Thyroid gland (tissue), 4 donors: Measurements from ENCODE around the gene DGAT2. TPM values are rescaled to one million over a fixed set of nuclear protein-coding genes. Genes with fewer than 3 reads are reported as not detected.
A peak's percentile ranks its signal among the peaks of the same experiment; 100 is the strongest.

Experiments used
- DNase-seq, 2 donors: peaks; one replicate each; pipeline ENCODE4 v3.0.0-alpha.2; 2019
- H3K27ac ChIP-seq, 3 donors: fragments of 200-600 bp; sonication (generic); 1 replicate in 2 of 3; 2 replicates in 1 of 3; pipeline ENCODE4 v1.5.1; 2016 to 2019; ENCODE audit warnings: mild to moderate bottlenecking in 1 of 3, moderate library complexity in 1 of 3
- H3K27me3 ChIP-seq: fragments of 200-600 bp; sonication (generic); one replicate; pipeline ENCODE4 v1.5.1; 2019
- H3K36me3 ChIP-seq, 2 donors: fragments of 200-600 bp; sonication (generic); one replicate each; pipeline ENCODE4 v1.5.1; 2016 to 2019
- H3K4me1 ChIP-seq, 2 donors: fragments of 200-600 bp; sonication (generic); one replicate each; pipeline ENCODE4 v1.5.1; 2017 to 2019
- H3K4me3 ChIP-seq, 3 donors: fragments of 200-600 bp; sonication (generic); replicated peaks in 1 of 3; 1 replicate in 2 of 3; 2 replicates in 1 of 3; pipeline ENCODE4 v1.5.1; 2016; ENCODE audit warnings: mild to moderate bottlenecking in 1 of 3
- H3K9me3 ChIP-seq: fragments of 200-600 bp; sonication (generic); one replicate; pipeline ENCODE4 v1.5.1; 2017
- POLR2A ChIP-seq, 2 donors: fragments of 450-650 bp; IDR thresholded peaks; one replicate each; pipeline ENCODE4 v1.6.1; 2017; ENCODE audit warnings: antibody characterized with exemption in 2 of 2, mild to moderate bottlenecking in 2 of 2, moderate library complexity in 1 of 2
- WGBS, 2 donors: methylation state at CpG; one replicate each; pipeline ENCODE4 v1.1.5; 2017; 5-methylcytosine and 5-hydroxymethylcytosine counted together
- intact Hi-C: fragments of 100-400 bp; cut with DNase I; formaldehyde crosslinking; loops from one replicate; pipeline ENCODE4 v1.15.1; 2023
- total RNA-seq, 4 donors: library from RNA; depleted of rRNA; stranded (reverse); fragments of >200 nt; gene quantifications; one replicate each; pipeline ENCODE4 v1.2.3, GENCODE V29; 2016
- TF ChIP-seq, protein P1 (sequence below), 6 experiments: fragments of 200-600 bp in 3 of 6; fragments of 450-650 bp in 3 of 6; sonication (generic) in 3 of 6; IDR thresholded peaks; one replicate each; pipeline ENCODE4 v1.5.1; 2016 to 2019; ENCODE audit warnings: antibody characterized with exemption in 6 of 6, mild to moderate bottlenecking in 2 of 6, inconsistent platforms in 1 of 6, moderate library complexity in 1 of 6

Gene DGAT2
- total RNA-seq, 4 donors from 2014 or later: 9.9 to 20.7 (median 16.3) TPM

DNA sequence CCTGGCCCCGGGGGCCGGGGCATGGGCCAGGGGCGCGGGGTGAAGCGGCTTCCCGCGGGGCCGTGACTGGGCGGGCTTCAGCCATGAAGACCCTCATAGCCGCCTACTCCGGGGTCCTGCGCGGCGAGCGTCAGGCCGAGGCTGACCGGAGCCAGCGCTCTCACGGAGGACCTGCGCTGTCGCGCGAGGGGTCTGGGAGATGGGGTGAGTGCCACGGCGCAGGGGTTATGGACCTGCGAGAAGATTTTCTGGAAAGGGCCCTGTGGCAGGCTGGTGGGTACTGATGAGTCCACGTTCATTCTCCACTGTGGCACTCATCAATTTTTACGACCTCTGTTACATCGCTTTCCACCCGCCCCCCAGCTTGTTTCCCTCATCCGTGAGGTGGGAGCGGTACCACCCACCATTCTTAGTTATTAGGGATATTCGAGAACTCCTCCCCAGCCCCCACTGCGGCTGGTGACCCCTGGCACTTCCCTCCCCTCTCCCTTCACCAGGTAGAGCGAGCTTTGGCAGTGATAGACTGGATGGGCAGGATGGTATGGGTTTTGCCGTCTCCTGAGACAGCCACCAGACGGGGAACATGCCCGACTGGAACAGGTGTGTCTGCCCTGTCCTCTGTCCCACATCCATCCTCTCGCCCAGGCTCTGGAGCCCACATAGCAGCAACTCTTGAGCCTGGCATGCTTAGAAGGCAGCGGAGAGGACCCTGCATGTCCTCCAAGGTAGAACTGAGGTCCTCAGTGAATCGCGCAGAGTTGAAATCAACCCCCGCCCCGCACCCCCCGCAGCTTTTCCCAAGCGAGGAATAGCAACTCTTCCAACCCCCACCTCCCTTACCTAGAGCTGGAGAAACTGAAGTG is 562 bp downstream of the DGAT2 start:
- Histone ChIP-seq H3K4me1 (peaks cover 7 to 45% of the 10 kb centered on the region in 2 donors), H3K9me3 (no peaks in the 10 kb centered on the region), H3K36me3 (no peaks in the 10 kb centered on the region), H3K27ac (peak overlapping the region in 1 of 3 donors; percentile 44), H3K4me3 (peak overlapping the region; percentile 11 to 37 (median 19)), H3K27me3 (no peaks in the 10 kb centered on the region)
- intact Hi-C loops: loop anchor here (10.0 kb wide), 1 partner anchor 224 kb away; no protein-coding TSS in a partner anchor
- peak; percentile 14 to 15 for DNase-seq
- WGBS, 2 donors: 30 to 31% methylated on average over 14 to 24 of the region's 46 CpGs
- TF ChIP-seq POLR2A (IDR thresholded peaks at IDR 0.05): no peak
- TF ChIP-seq, protein P1, sequence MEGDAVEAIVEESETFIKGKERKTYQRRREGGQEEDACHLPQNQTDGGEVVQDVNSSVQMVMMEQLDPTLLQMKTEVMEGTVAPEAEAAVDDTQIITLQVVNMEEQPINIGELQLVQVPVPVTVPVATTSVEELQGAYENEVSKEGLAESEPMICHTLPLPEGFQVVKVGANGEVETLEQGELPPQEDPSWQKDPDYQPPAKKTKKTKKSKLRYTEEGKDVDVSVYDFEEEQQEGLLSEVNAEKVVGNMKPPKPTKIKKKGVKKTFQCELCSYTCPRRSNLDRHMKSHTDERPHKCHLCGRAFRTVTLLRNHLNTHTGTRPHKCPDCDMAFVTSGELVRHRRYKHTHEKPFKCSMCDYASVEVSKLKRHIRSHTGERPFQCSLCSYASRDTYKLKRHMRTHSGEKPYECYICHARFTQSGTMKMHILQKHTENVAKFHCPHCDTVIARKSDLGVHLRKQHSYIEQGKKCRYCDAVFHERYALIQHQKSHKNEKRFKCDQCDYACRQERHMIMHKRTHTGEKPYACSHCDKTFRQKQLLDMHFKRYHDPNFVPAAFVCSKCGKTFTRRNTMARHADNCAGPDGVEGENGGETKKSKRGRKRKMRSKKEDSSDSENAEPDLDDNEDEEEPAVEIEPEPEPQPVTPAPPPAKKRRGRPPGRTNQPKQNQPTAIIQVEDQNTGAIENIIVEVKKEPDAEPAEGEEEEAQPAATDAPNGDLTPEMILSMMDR (IDR thresholded peaks at IDR 0.05): no peak

DNA sequence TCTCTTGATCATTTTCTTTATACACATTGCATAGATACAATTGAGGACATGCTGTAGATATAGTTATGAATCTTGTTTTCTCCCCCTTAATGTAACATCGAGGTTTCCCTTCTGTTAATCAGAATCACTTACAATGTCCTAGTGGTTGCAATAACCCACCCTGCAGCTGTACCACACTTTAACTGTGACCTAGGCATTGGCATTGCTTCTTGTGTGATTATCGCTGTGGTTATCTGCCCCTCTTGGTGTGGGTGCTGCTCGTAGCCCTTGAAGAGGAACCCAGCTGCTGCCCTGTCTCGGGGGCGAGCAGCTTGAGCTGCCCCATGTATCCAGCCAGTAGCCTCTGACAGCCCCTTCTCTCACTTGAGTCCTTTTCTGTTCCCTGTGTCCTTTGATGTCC is 1.5 kb downstream of the DGAT2 start:
- Histone ChIP-seq H3K4me3 (no peak overlapping the region), H3K27ac (no peak overlapping the region), H3K27me3 (no peaks in the 10 kb centered on the region), H3K9me3 (no peaks in the 10 kb centered on the region), H3K4me1 (peaks cover 7 to 36% of the 10 kb centered on the region in 2 donors), H3K36me3 (no peaks in the 10 kb centered on the region)
- TF ChIP-seq, protein P1 (IDR thresholded peaks at IDR 0.05): no peak
- no peak for TF ChIP-seq POLR2A (IDR thresholded peaks at IDR 0.05)
- 84 to 88% methylated on average over 5 of the region's 5 CpGs for WGBS, 2 donors
- intact Hi-C loops: no loop called here
- no peak for DNase-seq

DNA sequence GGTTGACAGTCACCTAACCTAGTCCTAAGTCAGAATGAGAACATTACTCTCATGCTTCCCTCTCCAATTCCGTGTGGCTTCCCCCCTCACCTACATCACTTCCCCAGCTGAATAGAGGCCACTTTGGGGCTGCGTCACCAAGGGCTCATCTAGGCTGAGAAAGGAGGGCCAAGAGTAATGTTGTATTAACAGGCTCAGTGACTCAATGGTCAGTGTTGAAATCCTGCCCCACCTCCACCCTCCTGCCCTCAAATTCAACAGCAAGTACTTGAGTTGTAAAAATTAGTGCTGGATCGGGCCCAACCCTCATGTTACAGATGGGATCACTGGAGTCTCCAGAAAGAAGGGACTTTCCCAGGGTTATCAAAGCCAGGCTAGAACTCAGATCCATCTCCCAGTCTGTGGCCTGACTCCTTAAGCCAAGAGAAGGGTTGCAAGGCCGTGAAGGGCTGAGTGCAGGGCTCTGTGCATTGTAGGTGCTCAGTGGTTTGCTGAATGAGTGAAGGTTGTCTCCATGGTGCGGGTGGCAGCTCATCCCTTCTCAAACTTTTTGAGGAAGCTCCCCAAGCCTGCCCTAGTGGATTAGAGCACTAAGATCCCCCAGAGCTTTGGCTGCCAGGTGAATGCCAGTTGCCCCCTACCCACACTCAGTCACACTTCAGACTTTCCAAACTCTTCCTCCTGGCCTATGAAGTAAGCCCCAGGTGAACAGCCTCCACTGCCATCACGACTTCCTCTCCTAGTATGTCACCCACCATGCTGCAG is 3.2 kb downstream of the DGAT2 start:
- 57 to 62% methylated on average over 5 to 6 of the region's 6 CpGs for WGBS, 2 donors
- no peaks in the 10 kb centered on the region for H3K27me3 ChIP-seq
- H3K27ac ChIP-seq: no peak overlapping the region
- peaks cover 7 to 31% of the 10 kb centered on the region in 2 donors for H3K4me1 ChIP-seq
- peak; percentile 78 to 84 for DNase-seq
- intact Hi-C loops: no loop called here
- TF ChIP-seq, protein P1 (IDR thresholded peaks at IDR 0.05): no peak
- TF ChIP-seq POLR2A (IDR thresholded peaks at IDR 0.05): no peak
- H3K4me3 ChIP-seq: no peak overlapping the region
- no peaks in the 10 kb centered on the region for H3K9me3 ChIP-seq
- no peaks in the 10 kb centered on the region for H3K36me3 ChIP-seq

DNA sequence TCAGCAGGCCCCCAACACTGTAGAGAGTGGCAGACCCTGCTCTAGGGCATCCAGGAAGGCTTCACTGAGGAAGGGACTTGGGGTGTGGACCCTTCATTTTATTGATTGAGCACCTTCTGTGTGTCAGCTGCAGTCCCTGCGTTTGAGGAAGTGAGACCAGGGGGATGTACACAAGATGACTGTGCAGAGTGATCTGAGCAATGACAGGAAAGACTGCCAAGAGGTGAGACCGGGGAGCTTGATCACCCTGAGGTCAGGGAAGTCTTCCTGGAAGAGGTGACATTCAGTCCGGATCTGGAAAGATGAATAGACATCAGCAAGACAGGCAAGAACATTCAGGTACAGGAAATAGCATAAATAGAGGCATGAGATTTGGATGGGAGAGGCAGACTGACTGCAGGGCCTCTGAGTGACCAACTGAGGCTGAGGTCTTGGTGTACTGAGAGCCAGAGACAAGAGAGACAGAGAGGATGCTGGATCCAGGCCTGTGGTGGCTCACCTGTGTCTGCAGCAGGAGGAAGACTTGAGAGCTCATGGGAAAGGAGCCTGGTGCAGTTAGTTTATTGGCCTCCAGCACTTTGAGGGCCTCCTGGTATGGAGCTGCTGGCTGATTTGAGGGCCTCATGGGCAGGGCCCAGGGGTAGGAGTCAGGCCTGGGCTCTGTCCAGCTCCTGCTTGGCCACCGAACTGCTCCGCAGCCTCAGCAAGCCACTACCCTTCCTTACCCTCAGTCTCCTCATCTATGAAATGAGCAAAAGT is 5.2 kb downstream of the DGAT2 start:
- DNase-seq: no peak
- intact Hi-C loops: no loop called here
- no peaks in the 10 kb centered on the region for H3K36me3 ChIP-seq
- no peak overlapping the region for H3K4me3 ChIP-seq
- WGBS, 2 donors: 67 to 86% methylated on average over 3 to 5 of the region's 5 CpGs
- H3K9me3 ChIP-seq: no peaks in the 10 kb centered on the region
- H3K27me3 ChIP-seq: no peaks in the 10 kb centered on the region
- TF ChIP-seq, protein P1 (IDR thresholded peaks at IDR 0.05): no peak
- no peak for TF ChIP-seq POLR2A (IDR thresholded peaks at IDR 0.05)
- peaks cover 0 to 19% of the 10 kb centered on the region in 2 donors for H3K4me1 ChIP-seq
- no peak overlapping the region for H3K27ac ChIP-seq
